PC-9 (cell line): Measurements from ENCODE around the gene TFAP2D. TPM values are rescaled to one million over a fixed set of nuclear protein-coding genes. Genes with fewer than 3 reads are reported as not detected.

Experiments
- BruUV-seq: library from RNA; stranded (reverse); fragments of 400-500 nt; replicated peaks from 2 replicates; lab custom pipeline; 2021; lab: Mats Ljungman, UMichigan
- CTCF ChIA-PET: fragments of 300-600 bp; sonication (Branson Sonifier 250); formaldehyde crosslinking; loops from one replicate; lab custom pipeline; 2022; ENCODE audit warnings: antibody characterized with exemption; lab: Charles Lee
- POLR2A ChIA-PET: fragments of 300-600 bp; sonication (Branson Sonifier 250); formaldehyde crosslinking; loops from one replicate; lab custom pipeline; 2022; ENCODE audit warnings: antibody characterized with exemption; ENCODE audit not compliant: unreplicated experiment; lab: Charles Lee
- DNase-seq, 2 experiments: peaks; one replicate each; pipeline versions ENCODE4 v3.0.0 to v3.0.0-alpha.2; 2015 to 2022; ENCODE audit warnings: mixed read lengths in 1 of 2
- H2AFZ ChIP-seq: fragments of 200-600 bp; sonication (generic); 2 replicates; pipeline ENCODE4 v1.8.1; 2017; ENCODE audit warnings: antibody characterized with exemption
- H3F3A ChIP-seq: fragments of 200-600 bp; sonication (generic); 2 replicates; pipeline ENCODE4 v1.8.1; 2017; ENCODE audit warnings: antibody characterized with exemption, mild to moderate bottlenecking, low read depth; ENCODE audit not compliant: insufficient read depth
- H3K27ac ChIP-seq: fragments of 200-600 bp; sonication (generic); 2 replicates; pipeline ENCODE4 v1.6.1; 2016; ENCODE audit warnings: mixed run types
- H3K27me3 ChIP-seq: fragments of 200-600 bp; sonication (generic); 2 replicates; pipeline ENCODE4 v1.6.1; 2016; ENCODE audit warnings: low read depth, mixed run types; ENCODE audit not compliant: insufficient read depth
- H3K36me3 ChIP-seq: fragments of 200-600 bp; sonication (generic); 2 replicates; pipeline ENCODE4 v1.6.1; 2016; ENCODE audit warnings: low read depth, mixed run types
- H3K4me1 ChIP-seq: fragments of 200-600 bp; sonication (generic); replicated peaks from 2 replicates; pipeline ENCODE4 v1.6.1; 2016; ENCODE audit warnings: mixed run types; ENCODE audit not compliant: insufficient read depth
- H3K4me2 ChIP-seq: fragments of 200-600 bp; sonication (generic); 2 replicates; pipeline ENCODE4 v1.6.1; 2017; ENCODE audit warnings: mixed run types
- H3K4me3 ChIP-seq: fragments of 200-600 bp; sonication (generic); 2 replicates; pipeline ENCODE4 v1.6.1; 2016; ENCODE audit warnings: mixed run types
- H3K79me2 ChIP-seq: fragments of 200-600 bp; sonication (generic); 2 replicates; pipeline ENCODE4 v1.6.1; 2017; ENCODE audit warnings: low read depth, mixed run types
- H3K9me2 ChIP-seq: fragments of 200-600 bp; sonication (generic); 2 replicates; pipeline ENCODE4 v1.8.1; 2017; ENCODE audit warnings: mild to moderate bottlenecking; ENCODE audit not compliant: insufficient read depth
- H3K9me3 ChIP-seq: fragments of 200-600 bp; sonication (generic); 2 replicates; pipeline ENCODE4 v1.8.1; 2016; ENCODE audit warnings: low read depth; ENCODE audit not compliant: insufficient read depth
- H4K20me1 ChIP-seq: fragments of 200-600 bp; sonication (generic); 2 replicates; pipeline ENCODE4 v1.8.1; 2017; ENCODE audit not compliant: insufficient read depth
- CTCF ChIP-seq: fragments of 200-600 bp; sonication (generic); conservative IDR thresholded peaks from 2 replicates; pipeline ENCODE4 v1.6.1; 2017; ENCODE audit warnings: mixed run types, antibody characterized with exemption, mild to moderate bottlenecking, moderate library complexity
- EZH2 ChIP-seq: fragments of 200-600 bp; sonication (generic); IDR thresholded peaks from 2 replicates; pipeline ENCODE4 v1.8.0; 2017; ENCODE audit warnings: antibody characterized with exemption, low read depth
- intact Hi-C: fragments of 100-400 bp; cut with micrococcal nuclease; formaldehyde crosslinking; loops from one replicate; pipeline ENCODE4 v1.10.0; 2022; ENCODE audit not compliant: unreplicated experiment
- total RNA-seq: library from RNA; stranded (reverse); gene quantifications from 2 replicates; pipeline ENCODE4 v1.2.3, GENCODE V29; 2021

Gene TFAP2D
- total RNA-seq, 1 experiment from 2014 or later: not detected

- DNase-seq: no peak
- Histone ChIP-seq H3K4me1 (no peaks in the 10 kb centered on the region), H3K36me3 (no peaks in the 10 kb centered on the region), H3K79me2 (no peaks in the 10 kb centered on the region), H3K4me3 (no peak overlapping the region), H3K9me2 (no peaks in the 10 kb centered on the region), H4K20me1 (no peaks in the 10 kb centered on the region), H3K27ac (no peak overlapping the region), H2AFZ (no peak overlapping the region), H3K4me2 (no peak overlapping the region), H3K27me3 (no peaks in the 10 kb centered on the region), H3K9me3 (no peaks in the 10 kb centered on the region), H3F3A (no peaks in the 10 kb centered on the region)
- CTCF ChIA-PET: no interaction called here
- POLR2A ChIA-PET: no interaction called here
- no peak for TF ChIP-seq EZH2
- no peak for TF ChIP-seq CTCF
- intact Hi-C loops: no loop called here
- no TSS peak for BruUV-seq
Measured at GRCh38 chr6:50785921-50786320, 72.6 kb downstream of the TFAP2D start.

GRCh38 chr6:50791900-50792508, 78.7 kb downstream of the TFAP2D start:
- Histone ChIP-seq H3K9me2 (no peaks in the 10 kb centered on the region), H3K27ac (no peak overlapping the region), H3K27me3 (no peaks in the 10 kb centered on the region), H3K4me3 (no peak overlapping the region), H3K4me2 (no peak overlapping the region), H3K36me3 (no peaks in the 10 kb centered on the region), H3K9me3 (no peaks in the 10 kb centered on the region), H3F3A (no peaks in the 10 kb centered on the region), H4K20me1 (no peaks in the 10 kb centered on the region), H3K4me1 (no peaks in the 10 kb centered on the region), H3K79me2 (no peaks in the 10 kb centered on the region), H2AFZ (no peak overlapping the region)
- no TSS peak for BruUV-seq
- ChIA-PET POLR2A (no interaction called here), CTCF (no interaction called here)
- intact Hi-C loops: loop anchor here (2.0 to 5.0 kb wide), 2 partner anchors 135 to 665 kb away; no protein-coding TSS in a partner anchor
- DNase-seq: peak in 1 of 2 experiments; percentile 1
- no peak for TF ChIP-seq EZH2
- TF ChIP-seq CTCF: peak; percentile 72

GRCh38 chr6:50792771-50793170, 79.4 kb downstream of the TFAP2D start:
- Histone ChIP-seq H3F3A (no peaks in the 10 kb centered on the region), H3K9me3 (no peaks in the 10 kb centered on the region), H4K20me1 (no peaks in the 10 kb centered on the region), H2AFZ (no peak overlapping the region), H3K4me1 (no peaks in the 10 kb centered on the region), H3K4me2 (no peak overlapping the region), H3K4me3 (no peak overlapping the region), H3K9me2 (no peaks in the 10 kb centered on the region), H3K27ac (no peak overlapping the region), H3K27me3 (no peaks in the 10 kb centered on the region), H3K36me3 (no peaks in the 10 kb centered on the region), H3K79me2 (no peaks in the 10 kb centered on the region)
- TF ChIP-seq CTCF: no peak
- no peak for TF ChIP-seq EZH2
- intact Hi-C loops: loop anchor here (5.0 kb wide), 1 partner anchor 665 kb away; no protein-coding TSS in a partner anchor
- BruUV-seq: no TSS peak
- DNase-seq: no peak
- CTCF ChIA-PET: no interaction called here
- POLR2A ChIA-PET: no interaction called here
